ENCODE data around the gene SS18L1.

SS18L1 gene

GRCh38 chr20:62223571-62223970, 80.0 kb downstream of the SS18L1 start:
- Histone ChIP-seq H3K27ac (ENCODE audit: low read depth, low read length) (no peak overlapping the region), H3F3A (ENCODE audit: insufficient read depth) (no peaks in the 10 kb centered on the region), H4K20me1 (ENCODE audit: low read depth, low read length) (no peaks in the 10 kb centered on the region), H3K4me2 (ENCODE audit: low read depth, low read length, poor library complexity, severe bottlenecking) (no peak overlapping the region), H3K4me3 (ENCODE audit: insufficient read depth, low read length, poor library complexity, severe bottlenecking) (no peak overlapping the region), H3K36me3 (ENCODE audit: low read length) (no peaks in the 10 kb centered on the region), H3K9ac (ENCODE audit: low read length) (no peak overlapping the region), H3K79me2 (ENCODE audit: insufficient read depth, low read length) (no peaks in the 10 kb centered on the region), H3K27me3 (ENCODE audit: low read length) (no peaks in the 10 kb centered on the region), H3K9me3 (ENCODE audit: insufficient read depth, low read length) (no peaks in the 10 kb centered on the region), H3K9me2 (replicated peaks; ENCODE audit: insufficient read depth, low read length) (no peaks in the 10 kb centered on the region), H2AFZ (ENCODE audit: low read depth, low read length, severe bottlenecking) (no peak overlapping the region)
- TF ChIP-seq CTCF (IDR thresholded peaks at IDR 0.05; ENCODE audit: insufficient read depth, low read length, poor library complexity, severe bottlenecking): no peak
- TF ChIP-seq EZH2phosphoT487 (conservative IDR thresholded peaks at IDR 0.05; ENCODE audit: low read length): no peak

- Histone ChIP-seq H2AFZ (ENCODE audit: low read depth, low read length, severe bottlenecking) (no peak overlapping the region), H3K27me3 (ENCODE audit: low read length) (no peaks in the 10 kb centered on the region), H3K4me2 (ENCODE audit: low read depth, low read length, poor library complexity, severe bottlenecking) (no peak overlapping the region), H3K9ac (ENCODE audit: low read length) (no peak overlapping the region), H3K9me2 (replicated peaks; ENCODE audit: insufficient read depth, low read length) (no peaks in the 10 kb centered on the region), H3K79me2 (ENCODE audit: insufficient read depth, low read length) (no peaks in the 10 kb centered on the region), H3K36me3 (ENCODE audit: low read length) (no peaks in the 10 kb centered on the region), H4K20me1 (ENCODE audit: low read depth, low read length) (no peaks in the 10 kb centered on the region), H3K9me3 (ENCODE audit: insufficient read depth, low read length) (no peaks in the 10 kb centered on the region), H3K27ac (ENCODE audit: low read depth, low read length) (no peak overlapping the region), H3F3A (ENCODE audit: insufficient read depth) (no peaks in the 10 kb centered on the region), H3K4me3 (ENCODE audit: insufficient read depth, low read length, poor library complexity, severe bottlenecking) (no peak overlapping the region)
- TF ChIP-seq CTCF (IDR thresholded peaks at IDR 0.05; ENCODE audit: insufficient read depth, low read length, poor library complexity, severe bottlenecking) (no peak), EZH2phosphoT487 (conservative IDR thresholded peaks at IDR 0.05; ENCODE audit: low read length) (no peak)
These were observed 80.7 kb downstream of the SS18L1 start for GRCh38 chr20:62224113-62224855.

GRCh38 chr20:62225026-62225425, 81.5 kb downstream of the SS18L1 start:
- no peaks in the 10 kb centered on the region for H3K36me3 ChIP-seq (ENCODE audit: low read length)
- H3K9me2 ChIP-seq (replicated peaks; ENCODE audit: insufficient read depth, low read length): no peaks in the 10 kb centered on the region
- no peaks in the 10 kb centered on the region for H3K27me3 ChIP-seq (ENCODE audit: low read length)
- no peak for TF ChIP-seq CTCF (IDR thresholded peaks at IDR 0.05; ENCODE audit: insufficient read depth, low read length, poor library complexity, severe bottlenecking)
- no peak for TF ChIP-seq EZH2phosphoT487 (conservative IDR thresholded peaks at IDR 0.05; ENCODE audit: low read length)
- no peaks in the 10 kb centered on the region for H4K20me1 ChIP-seq (ENCODE audit: low read depth, low read length)
- no peaks in the 10 kb centered on the region for H3F3A ChIP-seq (ENCODE audit: insufficient read depth)
- no peak overlapping the region for H3K4me2 ChIP-seq (ENCODE audit: low read depth, low read length, poor library complexity, severe bottlenecking)
- no peak overlapping the region for H3K4me3 ChIP-seq (ENCODE audit: insufficient read depth, low read length, poor library complexity, severe bottlenecking)
- no peaks in the 10 kb centered on the region for H3K9me3 ChIP-seq (ENCODE audit: insufficient read depth, low read length)
- H2AFZ ChIP-seq (ENCODE audit: low read depth, low read length, severe bottlenecking): no peak overlapping the region
- no peaks in the 10 kb centered on the region for H3K79me2 ChIP-seq (ENCODE audit: insufficient read depth, low read length)
- H3K27ac ChIP-seq (ENCODE audit: low read depth, low read length): no peak overlapping the region
- H3K9ac ChIP-seq (ENCODE audit: low read length): no peak overlapping the region

Measured in SU-DHL-6 (cell line).